HG03139 (cell line): ENCODE results near the gene GALM.
A peak's percentile ranks its signal among the peaks of the same experiment; 100 is the strongest.
"Not testable (repeated sequence)": the region's sequence is repeated elsewhere in the genome, so short reads cannot be mapped to it uniquely, and the experiment has no call there.

Source experiments
- ATAC-seq: cut with Tn5 transposase; IDR thresholded peaks from one replicate; pipeline ENCODE4 v1.9.1; 2021; ENCODE audit not compliant: unreplicated experiment

The GALM gene

GRCh38 chr2:38737000-38737698, 71.2 kb downstream of the GALM start:
- ATAC-seq: not testable (repeated sequence)

- ATAC-seq: no peak
These were observed 72.0 kb downstream of the GALM start for GRCh38 chr2:38737925-38738324.

- no peak for ATAC-seq
These were observed 73.6 kb downstream of the GALM start for GRCh38 chr2:38739524-38739923.

GRCh38 chr2:38740851-38741731, 75.2 kb downstream of the GALM start:
- ATAC-seq: no peak

- ATAC-seq: no peak
These were observed 77.1 kb downstream of the GALM start for GRCh38 chr2:38742797-38743559.

- no peak for ATAC-seq
These were observed 77.9 kb downstream of the GALM start for GRCh38 chr2:38743672-38744398.

- no peak for ATAC-seq
These were observed 78.5 kb downstream of the GALM start for GRCh38 chr2:38744399-38744780.

GRCh38 chr2:38745267-38745666, 79.4 kb downstream of the GALM start:
- no peak for ATAC-seq

GRCh38 chr2:38747007-38747424, 81.1 kb downstream of the GALM start:
- no peak for ATAC-seq

- ATAC-seq: no peak
These were observed 81.9 kb downstream of the GALM start for GRCh38 chr2:38747819-38748218.

GRCh38 chr2:38748391-38748790, 82.5 kb downstream of the GALM start:
- no peak for ATAC-seq

- no peak for ATAC-seq
These were observed 83.3 kb downstream of the GALM start for GRCh38 chr2:38748943-38749804.

GRCh38 chr2:38750011-38750890, 84.3 kb downstream of the GALM start:
- ATAC-seq: peak; percentile 23

GRCh38 chr2:38750891-38751595, 85.1 kb downstream of the GALM start, which contains the start of gene SRSF7:
SRSF7 (minus strand) TSS chr2:38751361; CDS start chr2:38751256, 105 bp downstream.
- ATAC-seq: peak; percentile 72

GRCh38 chr2:38751596-38752410, 85.9 kb downstream of the GALM start:
- peak; percentile 18 for ATAC-seq

- no peak for ATAC-seq
These were observed 88.1 kb downstream of the GALM start for GRCh38 chr2:38754049-38754448.

GRCh38 chr2:38754506-38754905, 88.6 kb downstream of the GALM start:
- ATAC-seq: no peak
